ENCODE results near the gene WBP1L. TPM values are rescaled to one million over a fixed set of nuclear protein-coding genes. Genes with fewer than 3 reads are reported as not detected.

The WBP1L gene
- total and polyA plus RNA-seq, 2 of the 13 experiments (the other 11 are each of a cell fraction or from before 2014, with no cell fraction given): 8.3 to 12.3 TPM

- TF ChIP-seq, protein P1, sequence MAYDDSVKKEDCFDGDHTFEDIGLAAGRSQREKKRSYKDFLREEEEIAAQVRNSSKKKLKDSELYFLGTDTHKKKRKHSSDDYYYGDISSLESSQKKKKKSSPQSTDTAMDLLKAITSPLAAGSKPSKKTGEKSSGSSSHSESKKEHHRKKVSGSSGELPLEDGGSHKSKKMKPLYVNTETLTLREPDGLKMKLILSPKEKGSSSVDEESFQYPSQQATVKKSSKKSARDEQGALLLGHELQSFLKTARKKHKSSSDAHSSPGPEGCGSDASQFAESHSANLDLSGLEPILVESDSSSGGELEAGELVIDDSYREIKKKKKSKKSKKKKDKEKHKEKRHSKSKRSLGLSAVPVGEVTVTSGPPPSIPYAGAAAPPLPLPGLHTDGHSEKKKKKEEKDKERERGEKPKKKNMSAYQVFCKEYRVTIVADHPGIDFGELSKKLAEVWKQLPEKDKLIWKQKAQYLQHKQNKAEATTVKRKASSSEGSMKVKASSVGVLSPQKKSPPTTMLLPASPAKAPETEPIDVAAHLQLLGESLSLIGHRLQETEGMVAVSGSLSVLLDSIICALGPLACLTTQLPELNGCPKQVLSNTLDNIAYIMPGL (CRISPR knock-in tag; IDR thresholded peaks at IDR 0.05; ENCODE audit: borderline replicate concordance in 1 of 2, low read depth in 1 of 2): peak in 1 of 2 experiments; percentile 57; a peak in 1 of 4 replicates
- TF ChIP-seq NBN (conservative IDR thresholded peaks at IDR 0.05) (no peak), ZNF224 (CRISPR knock-in tag; IDR thresholded peaks at IDR 0.05) (no peak), GPN1 (CRISPR knock-in tag; IDR thresholded peaks at IDR 0.05; ENCODE audit: borderline replicate concordance) (no peak), JUND (CRISPR knock-in tag; IDR thresholded peaks at IDR 0.05) (no peak), TEAD2 (CRISPR knock-in tag; IDR thresholded peaks at IDR 0.05) (no peak), ZKSCAN5 (CRISPR knock-in tag; IDR thresholded peaks at IDR 0.05) (no peak), KDM5B (CRISPR knock-in tag; IDR thresholded peaks at IDR 0.05; ENCODE audit: borderline replicate concordance) (0 out of 2 replicates have a peak, but pooled peaks have one; percentile 17), ZNF317 (CRISPR knock-in tag; IDR thresholded peaks at IDR 0.05) (peak; percentile 44; the same call in 1 of the 2 replicates), ZNF788 (CRISPR knock-in tag; IDR thresholded peaks at IDR 0.05; ENCODE audit: borderline replicate concordance) (no peak), ZNF235 (CRISPR knock-in tag; IDR thresholded peaks at IDR 0.05; ENCODE audit: borderline replicate concordance) (no peak), NFKB2 (CRISPR knock-in tag; IDR thresholded peaks at IDR 0.05; ENCODE audit: borderline replicate concordance) (no peak), YY1 (IDR thresholded peaks at IDR 0.05; ENCODE audit: insufficient read depth, insufficient replicate concordance, low read depth, low read length) (peak; percentile 57), ETV5 (CRISPR knock-in tag; IDR thresholded peaks at IDR 0.05; ENCODE audit: borderline replicate concordance) (no peak), MAZ (IDR thresholded peaks at IDR 0.05; ENCODE audit: borderline replicate concordance, low read depth, low read length) (no peak), MAZ (CRISPR knock-in tag; IDR thresholded peaks at IDR 0.05; ENCODE audit: low read depth) (no peak), ZSCAN30 (CRISPR knock-in tag; IDR thresholded peaks at IDR 0.05) (no peak; the same call in 1 of the 2 replicates), CSRNP2 (CRISPR knock-in tag; conservative IDR thresholded peaks at IDR 0.05; ENCODE audit: low read depth) (no peak), ZNF3 (CRISPR knock-in tag; IDR thresholded peaks at IDR 0.05) (no peak), FOXA1 (IDR thresholded peaks at IDR 0.05) (no peak), FOXA1 (CRISPR knock-in tag; IDR thresholded peaks at IDR 0.05) (no peak)
Measured at GRCh38 chr10:102714621-102715455, 28.9 kb upstream of the WBP1L start, which contains the start of gene SFXN2 (continued).
